GM12892 (cell line): ENCODE measurements around the gene RASGRP1.

Experiments used
- POLR2A ChIP-seq: IDR thresholded peaks from 2 replicates; pipeline ENCODE4 v1.6.1; 2011; ENCODE audit warnings: low read depth, low read length, control low read depth
- POLR2AphosphoS5 ChIP-seq: IDR thresholded peaks from 2 replicates; pipeline ENCODE4 v1.6.1; 2011; ENCODE audit warnings: low read depth, low read length, control low read depth
- TAF1 ChIP-seq: IDR thresholded peaks from 2 replicates; pipeline ENCODE4 v1.6.1; 2011; ENCODE audit warnings: low read depth, mild to moderate bottlenecking, control low read depth, low read length, borderline replicate concordance

DNA sequence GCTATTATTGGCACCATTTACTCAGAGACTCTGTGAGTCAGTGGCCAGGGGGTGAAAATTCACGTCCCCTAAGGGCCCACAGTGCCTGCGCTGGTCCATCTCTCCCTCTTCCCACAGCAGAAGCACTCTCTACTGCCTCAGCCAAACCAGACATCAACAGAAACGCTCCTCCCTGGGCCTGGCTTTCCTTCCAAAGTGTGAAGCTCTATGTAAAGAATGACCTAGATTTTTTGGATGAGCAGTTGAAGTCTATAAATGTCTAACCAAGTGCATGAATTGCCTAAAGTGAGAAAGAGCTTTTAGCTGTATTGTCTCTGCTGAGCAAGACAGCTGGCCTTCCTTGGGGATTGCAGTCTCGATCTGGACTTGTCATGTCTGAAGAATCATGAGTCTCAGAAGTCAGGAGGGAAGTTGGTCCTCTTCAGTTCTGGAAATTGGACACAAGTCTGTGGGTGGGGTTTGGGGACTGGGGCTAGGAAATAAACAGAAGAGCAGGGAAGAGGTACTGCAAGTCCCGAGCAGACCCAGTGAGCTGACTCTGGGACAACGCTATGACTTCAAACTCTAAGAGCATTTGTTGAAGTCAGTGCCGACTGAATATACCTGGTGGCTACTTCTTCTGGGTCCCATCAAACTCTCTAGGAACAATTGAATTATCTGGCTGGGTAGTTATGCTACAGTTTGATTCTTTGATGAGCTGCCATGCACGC is 29.0 kb downstream of the RASGRP1 start:
- TF ChIP-seq POLR2AphosphoS5 (no peak), POLR2A (no peak), TAF1 (no peak)
